ENCODE data around the gene NOL9. TPM values are rescaled to one million over a fixed set of nuclear protein-coding genes. Genes with fewer than 3 reads are reported as not detected.

NOL9 gene
- polyA plus RNA-seq, 3 donors = 3.7 to 11.5 (median 7.6) TPM

DNA sequence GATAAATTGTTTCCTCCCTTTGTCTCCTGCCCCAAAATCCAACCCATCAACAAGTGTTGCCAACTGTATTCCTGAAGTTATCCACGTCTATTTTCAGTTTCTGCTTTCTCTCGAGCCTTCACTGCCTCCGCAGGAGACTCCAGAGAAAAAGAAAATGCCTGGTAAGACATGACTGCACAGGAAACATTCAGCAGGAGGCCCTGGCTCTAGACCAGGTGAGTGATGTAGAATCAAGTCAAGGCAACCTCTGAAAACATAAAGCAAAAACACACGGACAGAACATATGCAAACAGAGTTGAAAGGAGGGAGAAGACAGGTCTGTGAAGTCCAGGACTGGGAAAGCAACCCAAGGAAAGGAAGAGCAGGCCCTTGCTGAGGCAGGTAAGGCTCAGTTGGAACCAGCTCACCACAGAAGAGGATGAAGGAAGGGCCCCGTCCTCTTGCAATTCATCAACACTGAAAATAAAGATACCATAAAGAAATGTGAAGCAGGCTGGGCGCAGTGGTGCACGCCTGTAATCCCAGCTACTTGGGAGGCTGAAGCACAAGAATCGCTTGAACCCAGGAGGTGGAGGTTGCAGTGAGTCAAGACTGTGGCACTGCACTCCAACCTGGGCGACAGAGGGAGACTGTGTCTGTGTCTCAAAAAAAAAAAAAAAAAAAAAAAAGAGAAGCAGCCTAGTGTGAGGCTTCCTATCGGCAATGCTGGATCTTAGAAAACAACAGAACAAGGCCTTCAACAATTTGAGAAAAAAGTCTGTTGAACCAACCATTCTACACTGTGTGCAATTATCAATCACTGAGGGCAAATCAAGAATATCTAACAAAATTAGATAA is 8.8 kb downstream of the NOL9 start:
- peaks cover 6 to 7% of the 10 kb centered on the region in 2 donors for H3K4me1 ChIP-seq (ENCODE audit: control insufficient read depth in 1 of 2, insufficient read depth in 2 of 2, low read length in 2 of 2)
- H3K27ac ChIP-seq (ENCODE audit: low read depth in 1 of 2, low read length in 2 of 2) = no peak overlapping the region
- no peak overlapping the region for H3K4me3 Mint-ChIP-seq
- no peaks in the 10 kb centered on the region for H3K9me3 ChIP-seq (replicated peaks in 1 of 2; ENCODE audit: control insufficient read depth in 1 of 2, insufficient read depth in 1 of 2, low read length in 2 of 2)
- H3K79me2 ChIP-seq (ENCODE audit: insufficient read depth, low read length) = no peaks in the 10 kb centered on the region
- no peaks in the 10 kb centered on the region for H3K27me3 Mint-ChIP-seq (ENCODE audit: low read depth in 3 of 3)
- H3K36me3 ChIP-seq (replicated peaks in 1 of 2; ENCODE audit: control insufficient read depth in 1 of 2, insufficient read depth in 2 of 2, low read length in 2 of 2) = peaks cover 64 to 94% of the 10 kb centered on the region in 2 donors
- H3K27ac Mint-ChIP-seq = peak overlapping the region in 1 of 7 donors; percentile 8
- H3K4me3 ChIP-seq (replicated peaks in 1 of 3; ENCODE audit: low read depth in 2 of 3, low read length in 3 of 3) = no peak overlapping the region
- H3K4me1 Mint-ChIP-seq = peaks cover 18% of the 10 kb centered on the region
- WGBS (ENCODE audit: insufficient coverage) = 60% methylated on average over 3 of the region's 10 CpGs
- intact Hi-C loops (cut with micrococcal nuclease) = loop anchor here in 1 of 2 donors (5.0 kb wide), 1 partner anchor 387 kb away; no protein-coding TSS in a partner anchor
- peaks cover 8% of the 10 kb centered on the region for H4K20me1 ChIP-seq (ENCODE audit: insufficient read depth, low read length)
- H3K27me3 ChIP-seq (ENCODE audit: control insufficient read depth in 2 of 2, insufficient read depth in 2 of 2, low read length in 2 of 2) = no peaks in the 10 kb centered on the region
- TF ChIP-seq, protein P1, sequence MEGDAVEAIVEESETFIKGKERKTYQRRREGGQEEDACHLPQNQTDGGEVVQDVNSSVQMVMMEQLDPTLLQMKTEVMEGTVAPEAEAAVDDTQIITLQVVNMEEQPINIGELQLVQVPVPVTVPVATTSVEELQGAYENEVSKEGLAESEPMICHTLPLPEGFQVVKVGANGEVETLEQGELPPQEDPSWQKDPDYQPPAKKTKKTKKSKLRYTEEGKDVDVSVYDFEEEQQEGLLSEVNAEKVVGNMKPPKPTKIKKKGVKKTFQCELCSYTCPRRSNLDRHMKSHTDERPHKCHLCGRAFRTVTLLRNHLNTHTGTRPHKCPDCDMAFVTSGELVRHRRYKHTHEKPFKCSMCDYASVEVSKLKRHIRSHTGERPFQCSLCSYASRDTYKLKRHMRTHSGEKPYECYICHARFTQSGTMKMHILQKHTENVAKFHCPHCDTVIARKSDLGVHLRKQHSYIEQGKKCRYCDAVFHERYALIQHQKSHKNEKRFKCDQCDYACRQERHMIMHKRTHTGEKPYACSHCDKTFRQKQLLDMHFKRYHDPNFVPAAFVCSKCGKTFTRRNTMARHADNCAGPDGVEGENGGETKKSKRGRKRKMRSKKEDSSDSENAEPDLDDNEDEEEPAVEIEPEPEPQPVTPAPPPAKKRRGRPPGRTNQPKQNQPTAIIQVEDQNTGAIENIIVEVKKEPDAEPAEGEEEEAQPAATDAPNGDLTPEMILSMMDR (IDR thresholded peaks at IDR 0.05) = no peak
- no peak overlapping the region for H3K9ac ChIP-seq (ENCODE audit: insufficient read depth, low read length, poor library complexity, severe bottlenecking)
- H3K36me3 Mint-ChIP-seq = peaks cover 72 to 97% of the 10 kb centered on the region in 2 donors
- no peak for DNase-seq
- no peak overlapping the region for H3K4me2 ChIP-seq (replicated peaks; ENCODE audit: extremely low read depth, low read length, poor library complexity, severe bottlenecking)
- H3K9me3 Mint-ChIP-seq = peaks cover 0 to 1% (median 0%) of the 10 kb centered on the region in 7 donors
- H2AFZ ChIP-seq (ENCODE audit: insufficient read depth, low read depth, low read length, poor library complexity, severe bottlenecking) = no peak overlapping the region

DNA sequence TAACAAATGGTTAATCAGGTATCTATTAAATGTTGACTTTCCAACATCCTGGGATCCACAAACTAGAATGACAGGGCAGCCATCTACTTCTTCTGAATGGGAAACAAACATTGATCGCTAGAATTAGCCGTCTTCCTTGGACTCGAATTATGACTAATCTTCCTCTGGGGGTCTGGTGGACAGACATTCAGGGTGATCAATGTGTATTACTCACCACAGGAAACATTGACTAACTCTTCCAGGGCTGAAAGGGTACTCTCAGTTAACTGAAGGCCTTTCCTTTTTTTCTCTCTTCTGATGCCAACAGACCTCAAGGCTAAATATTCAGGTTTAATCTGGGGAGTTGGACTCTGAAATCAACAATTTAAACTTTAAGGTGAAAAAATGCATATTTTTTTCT is 9.5 kb downstream of the NOL9 start:
- no peak overlapping the region for H3K4me3 Mint-ChIP-seq
- peaks cover 71 to 92% of the 10 kb centered on the region in 2 donors for H3K36me3 Mint-ChIP-seq
- no peak overlapping the region for H3K27ac Mint-ChIP-seq
- H3K9ac ChIP-seq (ENCODE audit: insufficient read depth, low read length, poor library complexity, severe bottlenecking) = no peak overlapping the region
- no peak overlapping the region for H3K4me2 ChIP-seq (replicated peaks; ENCODE audit: extremely low read depth, low read length, poor library complexity, severe bottlenecking)
- H3K9me3 ChIP-seq (replicated peaks in 1 of 2; ENCODE audit: control insufficient read depth in 1 of 2, insufficient read depth in 1 of 2, low read length in 2 of 2) = no peaks in the 10 kb centered on the region
- no peak for DNase-seq
- peaks cover 18% of the 10 kb centered on the region for H3K4me1 Mint-ChIP-seq
- H3K79me2 ChIP-seq (ENCODE audit: insufficient read depth, low read length) = no peaks in the 10 kb centered on the region
- no peak overlapping the region for H3K4me3 ChIP-seq (replicated peaks in 1 of 3; ENCODE audit: low read depth in 2 of 3, low read length in 3 of 3)
- peaks cover 0 to 1% (median 0%) of the 10 kb centered on the region in 7 donors for H3K9me3 Mint-ChIP-seq
- H3K27me3 ChIP-seq (ENCODE audit: control insufficient read depth in 2 of 2, insufficient read depth in 2 of 2, low read length in 2 of 2) = no peaks in the 10 kb centered on the region
- H3K27me3 Mint-ChIP-seq (ENCODE audit: low read depth in 3 of 3) = no peaks in the 10 kb centered on the region
- 89% methylated on average over 3 of the region's 3 CpGs for WGBS (ENCODE audit: insufficient coverage)
- peaks cover 61 to 93% of the 10 kb centered on the region in 2 donors for H3K36me3 ChIP-seq (replicated peaks in 1 of 2; ENCODE audit: control insufficient read depth in 1 of 2, insufficient read depth in 2 of 2, low read length in 2 of 2)
- H3K27ac ChIP-seq (ENCODE audit: low read depth in 1 of 2, low read length in 2 of 2) = no peak overlapping the region
- peaks cover 8% of the 10 kb centered on the region for H4K20me1 ChIP-seq (ENCODE audit: insufficient read depth, low read length)
- intact Hi-C loops (cut with micrococcal nuclease) = loop anchor here in 1 of 2 donors (5.0 kb wide), 1 partner anchor 387 kb away; no protein-coding TSS in a partner anchor
- peaks cover 6 to 7% of the 10 kb centered on the region in 2 donors for H3K4me1 ChIP-seq (ENCODE audit: control insufficient read depth in 1 of 2, insufficient read depth in 2 of 2, low read length in 2 of 2)
- no peak overlapping the region for H2AFZ ChIP-seq (ENCODE audit: insufficient read depth, low read depth, low read length, poor library complexity, severe bottlenecking)
- TF ChIP-seq, protein P1 (IDR thresholded peaks at IDR 0.05) = no peak

All from CD14-positive monocyte (primary cell).